Endothelial cell of umbilical vein (primary cell): ENCODE measurements around the gene RAD18. TPM values are rescaled to one million over a fixed set of nuclear protein-coding genes. Genes with fewer than 3 reads are reported as not detected.

Experiments used
- BruUV-seq: library from RNA; stranded (reverse); fragments of 400-500 nt; replicated peaks from 2 replicates; lab custom pipeline; 2021; lab: Mats Ljungman, UMichigan
- CTCF ChIA-PET: fragments of 300-600, 350-600 bp; sonication (Branson Sonifier 250); formaldehyde crosslinking; loops from one replicate; lab custom pipeline; 2021; ENCODE audit warnings: antibody characterized with exemption, inconsistent platforms; lab: Charles Lee
- POLR2A ChIA-PET: fragments of 300-600, 350-600 bp; sonication (Branson Sonifier 250); formaldehyde crosslinking; loops from one replicate; lab custom pipeline; 2021; ENCODE audit warnings: antibody characterized with exemption, inconsistent platforms; lab: Charles Lee
- DNase-seq: peaks from one replicate; pipeline ENCODE4 v3.0.0-alpha.2; 2011; ENCODE audit warnings: low read depth, low spot score
- FAIRE-seq: peaks from 2 replicates; lab custom pipeline; 2011; peaks lifted over from hg19 to GRCh38; lab: Jason Lieb, UNC
- H2AFZ ChIP-seq: 2 replicates; pipeline ENCODE4 v1.6.0; 2012; ENCODE audit warnings: low read depth, low read length, control low read depth, inconsistent platforms
- H3K27ac ChIP-seq: 2 replicates; pipeline ENCODE4 v1.5.1; 2011; ENCODE audit warnings: low read depth, mild to moderate bottlenecking, control low read depth, low read length, moderate library complexity; ENCODE audit not compliant: insufficient read depth
- H3K27me3 ChIP-seq, 2 experiments: 2 replicates each; pipeline versions ENCODE4 v1.6.0 to v1.6.1; 2011; ENCODE audit warnings: low read length in 2 of 2, mixed read lengths in 1 of 2; ENCODE audit not compliant: control insufficient read depth in 2 of 2, insufficient read depth in 2 of 2
- H3K36me3 ChIP-seq, 2 experiments: 2 replicates in 1 of 2; 3 replicates in 1 of 2; pipeline ENCODE4 v1.5.1; 2011; ENCODE audit warnings: low read length in 2 of 2, mild to moderate bottlenecking in 1 of 2, moderate library complexity in 1 of 2; ENCODE audit not compliant: control insufficient read depth in 2 of 2, insufficient read depth in 2 of 2; ENCODE audit errors: extremely low read depth in 1 of 2
- H3K4me1 ChIP-seq: 3 replicates; pipeline ENCODE4 v1.5.1; 2011; ENCODE audit warnings: mild to moderate bottlenecking, low read length; ENCODE audit not compliant: control insufficient read depth, insufficient read depth; ENCODE audit errors: extremely low read depth
- H3K4me2 ChIP-seq: 2 replicates; pipeline ENCODE4 v1.6.1; 2011; ENCODE audit warnings: low read length, control low read depth, mixed read lengths; ENCODE audit not compliant: insufficient read depth
- H3K4me3 ChIP-seq, 3 experiments: fragments of 200-600 bp in 1 of 3; sonication (generic), shearing (Covaris generic) in 1 of 3; replicated peaks in 1 of 3; 2 replicates each; pipeline ENCODE4 v1.5.1; 2011 to 2016; ENCODE audit warnings: control low read depth in 3 of 3, low read length in 3 of 3, mild to moderate bottlenecking in 2 of 3, inconsistent platforms in 1 of 3, low read depth in 1 of 3, moderate library complexity in 1 of 3; ENCODE audit not compliant: insufficient read depth in 1 of 3
- H3K79me2 ChIP-seq: 2 replicates; pipeline ENCODE4 v1.6.0; 2012; ENCODE audit warnings: low read length, inconsistent platforms; ENCODE audit not compliant: control insufficient read depth, insufficient read depth
- H3K9ac ChIP-seq: replicated peaks from 2 replicates; pipeline ENCODE3; 2011; ENCODE audit warnings: low read length, control low read depth; ENCODE audit not compliant: insufficient read depth; ENCODE audit errors: extremely low read depth
- H3K9me1 ChIP-seq: replicated peaks from 3 replicates; pipeline ENCODE4 v1.6.0; 2011; ENCODE audit warnings: mild to moderate bottlenecking, low read length; ENCODE audit not compliant: control insufficient read depth, insufficient read depth; ENCODE audit errors: extremely low read depth
- H3K9me3 ChIP-seq: replicated peaks from 2 replicates; pipeline ENCODE4 v1.5.1; 2012; ENCODE audit warnings: low read length, inconsistent platforms; ENCODE audit not compliant: control insufficient read depth, insufficient read depth
- H4K20me1 ChIP-seq: replicated peaks from 2 replicates; pipeline ENCODE3; 2011; ENCODE audit warnings: mild to moderate bottlenecking, low read length; ENCODE audit not compliant: control insufficient read depth, insufficient read depth; ENCODE audit errors: extremely low read depth
- EZH2 ChIP-seq: IDR thresholded peaks from 2 replicates; pipeline ENCODE4 v1.6.1; 2012; ENCODE audit warnings: borderline replicate concordance, low read depth, mild to moderate bottlenecking, moderate library complexity, low read length, inconsistent platforms; ENCODE audit not compliant: severe bottlenecking
- FOS ChIP-seq: IDR thresholded peaks from 2 replicates; pipeline ENCODE4 v1.6.1; 2011; ENCODE audit warnings: mild to moderate bottlenecking, low read length, moderate library complexity, borderline replicate concordance; ENCODE audit not compliant: insufficient read depth
- GATA2 ChIP-seq: IDR thresholded peaks from 2 replicates; pipeline ENCODE4 v1.7.0; 2011; ENCODE audit warnings: low read depth, mild to moderate bottlenecking, moderate library complexity, mixed read lengths, low read length; ENCODE audit not compliant: insufficient read length, insufficient read depth
- JUN ChIP-seq: IDR thresholded peaks from 2 replicates; pipeline ENCODE4 v1.6.1; 2011; ENCODE audit warnings: borderline replicate concordance, low read depth; ENCODE audit not compliant: insufficient read length, insufficient read depth
- MYC ChIP-seq: IDR thresholded peaks from one replicate; pipeline ENCODE4 v1.6.1; 2011; ENCODE audit warnings: mild to moderate bottlenecking, low read depth, low read length
- POLR2A ChIP-seq: IDR thresholded peaks from 2 replicates; pipeline ENCODE4 v1.6.1; 2012; ENCODE audit warnings: low read depth, mild to moderate bottlenecking, control low read depth, low read length
- POLR2AphosphoS5 ChIP-seq: IDR thresholded peaks from 2 replicates; pipeline ENCODE4 v1.6.1; 2012; ENCODE audit warnings: low read depth, mild to moderate bottlenecking, control low read depth, low read length, moderate library complexity; ENCODE audit not compliant: insufficient read depth
- dilution Hi-C: fragments of 300-500 bp; cut with MboI; formaldehyde crosslinking; loops from one replicate; pipeline ENCODE4 v1.15.0; 2019; ENCODE audit warnings: low sequenced_read_pairs; ENCODE audit not compliant: extremely low pct_ligation_motif_present
- intact Hi-C: fragments of 100-400 bp; cut with micrococcal nuclease; formaldehyde crosslinking; loops from one replicate; pipeline ENCODE4 v1.10.0; 2022
- polyA plus RNA-seq, 4 experiments: library from polyadenylated mRNA; depleted of rRNA in 3 of 4; stranded (reverse) in 3 of 4; unstranded in 1 of 4; fragments of >200 nt; gene quantifications; 2 replicates each; pipeline versions ENCODE4 v1.2.1 to v1.2.3, GENCODE V29; 2011 to 2012; ENCODE audit warnings: missing spikeins in 1 of 4
- total RNA-seq: library from RNA; stranded (reverse); gene quantifications from 2 replicates; pipeline ENCODE4 v1.2.3, GENCODE V29; 2021
- TF ChIP-seq, protein P1 (sequence below): IDR thresholded peaks from 2 replicates; pipeline ENCODE4 v1.6.1; 2011; ENCODE audit not compliant: insufficient read depth, insufficient read length
- TF ChIP-seq, protein P2 (sequence below), 2 donors: IDR thresholded peaks; 1 replicate in 1 of 2; 2 replicates in 1 of 2; pipeline ENCODE4 v1.5.1; 2011; ENCODE audit warnings: low read length in 2 of 2, mild to moderate bottlenecking in 2 of 2, moderate library complexity in 2 of 2, control low read depth in 1 of 2, inconsistent platforms in 1 of 2, low read depth in 1 of 2; ENCODE audit not compliant: insufficient read depth in 1 of 2; ENCODE audit errors: extremely low read depth in 1 of 2

The RAD18 gene
- total and polyA plus RNA-seq, 2 donors (not counting 3 experiments of a cell fraction or from before 2014, with no cell fraction given), result 7.9 to 23.8 TPM

DNA sequence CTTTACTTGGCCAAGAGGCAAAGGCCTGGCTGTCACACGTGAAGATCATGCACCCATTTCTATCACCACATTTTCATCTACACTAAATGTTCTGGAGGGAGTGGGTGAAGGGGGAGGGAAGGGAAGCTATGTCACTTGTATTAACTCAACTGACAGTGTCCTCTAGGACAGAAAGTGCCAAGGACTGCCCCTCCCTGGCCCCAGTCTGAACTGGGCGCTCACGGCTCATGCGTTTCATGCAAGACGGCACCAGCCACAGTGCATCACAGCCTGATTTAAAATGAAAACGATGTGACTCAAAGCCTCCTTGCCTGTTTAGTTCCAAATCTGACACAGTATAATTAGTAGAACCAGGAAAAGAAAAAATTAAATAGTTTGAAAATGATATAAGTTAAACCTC, 20.8 kb upstream of the RAD18 start:
- H3K27me3 ChIP-seq, result peaks cover 0 to 4% of the 10 kb centered on the region in 2 experiments
- DNase-seq (no peak), FAIRE-seq (no peak)
- H3K4me3 ChIP-seq, result no peak overlapping the region
- H3K9me3 ChIP-seq, result no peaks in the 10 kb centered on the region
- no peaks in the 10 kb centered on the region for H3K4me1 ChIP-seq
- H3K9me1 ChIP-seq, result no peaks in the 10 kb centered on the region
- intact Hi-C loops (no loop called here), dilution Hi-C loops (no loop called here)
- no peak overlapping the region for H3K9ac ChIP-seq
- no peaks in the 10 kb centered on the region for H4K20me1 ChIP-seq
- H3K4me2 ChIP-seq, result no peak overlapping the region
- H3K79me2 ChIP-seq, result no peaks in the 10 kb centered on the region
- H3K27ac ChIP-seq, result no peak overlapping the region
- no peaks in the 10 kb centered on the region for H3K36me3 ChIP-seq
- ChIA-PET POLR2A (no interaction called here), CTCF (no interaction called here)
- TF ChIP-seq FOS, result no peak
- no peak for TF ChIP-seq EZH2
- no peak for TF ChIP-seq POLR2A
- TF ChIP-seq POLR2AphosphoS5, result no peak
- TF ChIP-seq, protein P1, sequence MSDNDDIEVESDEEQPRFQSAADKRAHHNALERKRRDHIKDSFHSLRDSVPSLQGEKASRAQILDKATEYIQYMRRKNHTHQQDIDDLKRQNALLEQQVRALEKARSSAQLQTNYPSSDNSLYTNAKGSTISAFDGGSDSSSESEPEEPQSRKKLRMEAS, result no peak
- TF ChIP-seq JUN, result no peak
- TF ChIP-seq, protein P2, sequence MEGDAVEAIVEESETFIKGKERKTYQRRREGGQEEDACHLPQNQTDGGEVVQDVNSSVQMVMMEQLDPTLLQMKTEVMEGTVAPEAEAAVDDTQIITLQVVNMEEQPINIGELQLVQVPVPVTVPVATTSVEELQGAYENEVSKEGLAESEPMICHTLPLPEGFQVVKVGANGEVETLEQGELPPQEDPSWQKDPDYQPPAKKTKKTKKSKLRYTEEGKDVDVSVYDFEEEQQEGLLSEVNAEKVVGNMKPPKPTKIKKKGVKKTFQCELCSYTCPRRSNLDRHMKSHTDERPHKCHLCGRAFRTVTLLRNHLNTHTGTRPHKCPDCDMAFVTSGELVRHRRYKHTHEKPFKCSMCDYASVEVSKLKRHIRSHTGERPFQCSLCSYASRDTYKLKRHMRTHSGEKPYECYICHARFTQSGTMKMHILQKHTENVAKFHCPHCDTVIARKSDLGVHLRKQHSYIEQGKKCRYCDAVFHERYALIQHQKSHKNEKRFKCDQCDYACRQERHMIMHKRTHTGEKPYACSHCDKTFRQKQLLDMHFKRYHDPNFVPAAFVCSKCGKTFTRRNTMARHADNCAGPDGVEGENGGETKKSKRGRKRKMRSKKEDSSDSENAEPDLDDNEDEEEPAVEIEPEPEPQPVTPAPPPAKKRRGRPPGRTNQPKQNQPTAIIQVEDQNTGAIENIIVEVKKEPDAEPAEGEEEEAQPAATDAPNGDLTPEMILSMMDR (IDR thresholded peaks at IDR 0.05; ENCODE audit: extremely low read depth in 1 of 2, insufficient read depth in 1 of 2, low read depth in 1 of 2, low read length in 2 of 2), result no peak
- no peak for TF ChIP-seq MYC
- TF ChIP-seq GATA2, result no peak
- BruUV-seq, result no TSS peak
- no peak overlapping the region for H2AFZ ChIP-seq
